NCI-H2107 treated with DMSO at 0.1 percent for 48 hours (cell line): Measurements from ENCODE around the gene ST8SIA5.
A peak's percentile ranks its signal among the peaks of the same experiment; 100 is the strongest.

Experiments
- DNase-seq: peaks from one replicate; lab custom pipeline; 2025; ENCODE audit not compliant: unreplicated experiment; lab: John Stamatoyannopoulos, UW

The ST8SIA5 gene

GRCh38 chr18:46676182-46676835 is 80.5 kb downstream of the ST8SIA5 start:
- DNase-seq, result peak; percentile 72

DNA sequence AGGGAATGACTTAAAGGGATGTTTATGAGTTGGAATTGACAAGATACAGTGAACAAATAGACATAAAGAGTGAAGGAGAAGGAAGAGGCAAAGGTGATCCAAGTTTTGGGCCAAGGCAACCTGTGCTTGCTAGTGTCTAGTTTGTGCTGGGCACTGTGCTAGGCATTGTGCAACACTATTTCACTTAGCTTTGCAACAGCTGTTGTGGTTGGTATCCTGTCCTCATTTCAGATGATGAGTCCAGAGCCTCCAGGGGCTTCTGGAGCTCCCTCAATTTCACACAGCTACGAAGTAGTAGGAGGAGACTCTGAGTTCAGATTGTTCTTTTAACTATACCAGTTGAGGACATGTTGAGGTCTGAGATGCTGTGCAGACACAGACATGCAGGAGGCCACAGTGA is 81.7 kb downstream of the ST8SIA5 start:
- no peak for DNase-seq

- no peak for DNase-seq
These were observed 84.5 kb downstream of the ST8SIA5 start for GRCh38 chr18:46672062-46672970.

- no peak for DNase-seq
These were observed 88.2 kb downstream of the ST8SIA5 start for GRCh38 chr18:46668694-46669093.

GRCh38 chr18:46668135-46668534 is 88.7 kb downstream of the ST8SIA5 start:
- no peak for DNase-seq

GRCh38 chr18:46663539-46663938 is 93.3 kb downstream of the ST8SIA5 start:
- no peak for DNase-seq

DNA sequence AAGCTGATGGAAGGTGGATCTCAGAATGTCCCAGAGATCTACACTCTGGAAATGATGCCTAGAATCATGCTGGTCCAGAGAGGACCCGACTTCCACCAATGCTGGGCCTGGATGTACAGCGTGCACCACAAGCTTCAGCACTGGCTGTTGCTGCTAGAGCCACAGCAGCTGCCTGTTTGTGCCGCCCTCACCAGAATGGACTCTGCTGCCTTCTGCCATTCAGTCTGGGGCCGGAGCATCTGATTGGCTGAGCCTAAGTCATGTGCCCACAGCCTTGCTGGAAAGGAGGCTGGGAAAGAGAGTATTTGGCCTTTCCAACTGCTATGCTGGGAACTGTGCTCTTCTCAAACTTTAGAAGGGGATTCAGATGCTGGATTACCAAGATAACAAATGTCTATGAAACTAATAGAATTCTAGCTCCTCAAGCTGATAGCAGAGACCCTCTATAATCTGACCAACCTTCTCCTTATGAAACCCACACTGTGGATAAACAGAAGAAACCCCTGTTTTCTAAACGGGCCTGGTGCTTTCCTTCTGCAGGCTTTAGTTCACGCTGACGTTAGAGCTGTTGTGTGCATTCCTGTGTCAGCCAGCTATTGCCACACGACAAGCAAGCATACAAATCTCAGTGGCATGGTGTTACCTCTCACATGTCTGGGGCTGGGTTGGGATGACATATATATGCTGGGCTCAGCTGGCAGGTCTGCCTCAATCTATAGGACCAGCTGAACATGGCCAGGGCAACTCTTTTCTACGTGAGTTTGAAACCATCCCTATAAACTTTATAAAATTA is 95.7 kb downstream of the ST8SIA5 start:
- DNase-seq, result no peak

DNA sequence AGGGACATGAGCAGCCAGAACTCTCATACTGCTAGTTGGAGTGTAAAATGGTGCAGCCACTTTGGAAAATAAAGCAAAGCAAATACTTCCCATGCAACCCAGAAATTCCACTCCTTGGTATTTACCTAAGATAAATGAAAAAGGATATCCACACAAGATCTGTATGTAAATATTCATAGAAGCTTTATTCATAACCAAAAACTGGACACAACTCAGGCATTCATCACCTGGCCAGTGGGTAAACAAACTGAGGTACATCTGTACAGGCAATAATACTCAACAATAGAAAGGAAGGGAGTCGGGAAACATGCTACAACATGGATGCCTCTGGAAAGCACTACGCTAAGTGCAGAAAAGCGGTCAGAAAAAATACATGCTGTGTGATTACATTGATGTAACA is 97.4 kb downstream of the ST8SIA5 start:
- no peak for DNase-seq

DNA sequence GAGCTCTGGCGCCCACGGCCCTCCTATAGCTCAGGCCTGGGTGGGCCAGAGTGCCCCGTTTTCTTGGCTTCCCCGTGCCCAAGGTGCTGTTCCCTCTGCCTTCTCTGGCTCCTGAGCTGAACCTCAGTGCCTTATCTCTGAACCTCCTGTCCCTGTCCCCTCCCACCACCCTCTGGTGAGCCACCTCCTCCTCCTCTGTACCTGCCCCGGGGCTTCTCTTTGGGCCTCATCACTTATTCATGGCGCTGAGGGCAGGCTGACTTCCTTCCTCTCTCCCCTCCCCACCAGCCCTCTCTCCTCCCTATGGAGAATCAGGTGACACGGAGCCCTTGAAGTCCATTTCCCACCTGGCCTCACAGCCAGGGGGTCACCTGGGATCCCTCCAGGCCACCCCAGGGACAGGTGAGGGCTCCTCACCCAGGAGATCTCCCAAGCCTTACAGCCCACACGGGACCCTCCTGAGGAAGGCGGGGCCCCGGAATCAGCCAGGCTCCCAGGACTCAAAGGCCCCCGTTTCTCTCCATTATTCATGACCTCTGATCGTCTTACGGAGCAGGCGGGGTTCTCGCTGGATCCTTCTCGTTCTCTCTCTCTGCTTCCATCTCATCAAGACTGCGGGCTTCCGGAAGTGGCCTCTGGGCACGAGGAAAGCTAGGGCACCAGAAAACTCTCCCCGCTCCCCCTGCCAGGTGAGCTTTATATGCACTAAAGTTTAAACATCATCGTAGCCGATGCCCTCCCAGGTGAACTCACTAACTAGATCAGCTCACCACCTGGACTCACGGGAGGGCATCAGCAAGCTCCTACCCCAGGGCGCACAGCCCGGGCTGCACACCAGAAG is 99.5 kb downstream of the ST8SIA5 start, which contains the start of gene LOXHD1:
TSS of gene LOXHD1 (minus strand) at position 106 of the 841 bp plus-strand sequence. CDS start 187 bp downstream, outside the sequence.
- no peak for DNase-seq

- no peak for DNase-seq
These were observed 100.3 kb downstream of the ST8SIA5 start for GRCh38 chr18:46656326-46657114.

GRCh38 chr18:46652372-46652771 is 104.5 kb downstream of the ST8SIA5 start:
- no peak for DNase-seq

DNA sequence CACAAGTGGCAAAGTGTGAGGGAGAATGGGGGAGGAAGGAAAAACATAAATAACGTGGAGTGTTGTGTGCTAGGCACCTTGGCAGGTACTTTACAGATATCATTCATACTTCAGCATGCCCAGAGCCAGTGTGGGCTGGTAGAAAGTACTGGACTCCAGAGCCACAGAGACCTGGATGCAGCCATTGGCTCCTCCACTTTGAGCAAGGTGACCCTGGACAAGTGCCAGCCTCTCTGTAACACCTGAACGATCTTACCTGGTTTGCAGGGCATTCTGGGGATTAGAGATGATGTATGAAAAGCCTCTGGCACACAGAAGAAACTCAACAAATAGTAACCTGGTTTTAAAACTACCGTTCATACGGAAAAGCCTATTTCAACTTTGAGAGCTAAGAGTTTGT is 106.2 kb downstream of the ST8SIA5 start:
- no peak for DNase-seq

- DNase-seq, result no peak
These were observed 107.6 kb downstream of the ST8SIA5 start for GRCh38 chr18:46649071-46649862.

GRCh38 chr18:46646468-46646867 is 110.4 kb downstream of the ST8SIA5 start:
- DNase-seq, result no peak

DNA sequence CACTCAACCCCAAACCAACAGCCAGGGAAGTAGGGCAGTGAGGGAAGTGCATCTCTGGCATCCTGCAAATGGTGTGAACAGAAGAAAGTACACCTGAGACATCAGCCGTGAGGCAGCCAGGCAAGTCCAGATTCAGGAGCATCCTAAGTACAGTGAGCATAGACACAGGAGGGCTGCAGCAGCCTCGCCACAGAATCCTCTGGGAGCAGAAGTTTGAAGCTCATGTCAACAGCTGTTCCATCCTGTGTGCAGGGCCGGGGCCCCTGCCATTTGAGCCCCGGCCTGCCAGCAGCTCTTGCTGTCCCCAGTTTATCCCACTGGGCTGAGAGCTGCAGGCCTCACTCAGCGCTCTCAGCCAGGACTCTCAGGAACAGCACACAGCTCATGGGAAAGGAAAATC is 114.3 kb downstream of the ST8SIA5 start:
- no peak for DNase-seq

GRCh38 chr18:46641917-46642316 is 114.9 kb downstream of the ST8SIA5 start:
- DNase-seq, result no peak

- no peak for DNase-seq
These were observed 117.5 kb downstream of the ST8SIA5 start for GRCh38 chr18:46639386-46639785.

GRCh38 chr18:46636040-46636630 is 120.7 kb downstream of the ST8SIA5 start:
- DNase-seq, result no peak
